GM23338 (cell line): ENCODE measurements around the gene ACOT11. TPM values are rescaled to one million over a fixed set of nuclear protein-coding genes. Genes with fewer than 3 reads are reported as not detected.
A peak's percentile ranks its signal among the peaks of the same experiment; 100 is the strongest.

ENCODE experiments used
- ATAC-seq: fragments of 200-7000 bp; cut with Tn5 transposase; 3 replicates; pipeline ENCODE4 v1.9.1; 2020
- DNase-seq: peaks from one replicate; pipeline ENCODE4 v3.0.0-alpha.2; 2015; ENCODE audit warnings: low spot score
- H2AFZ ChIP-seq: fragments of 200-600 bp; sonication (generic); 2 replicates; pipeline ENCODE4 v1.8.0; 2016; ENCODE audit warnings: antibody characterized with exemption, mild to moderate bottlenecking, moderate library complexity
- H3F3A ChIP-seq: fragments of 200-600 bp; sonication (generic); replicated peaks from 2 replicates; pipeline ENCODE4 v1.8.0; 2017; ENCODE audit warnings: antibody characterized with exemption, mixed run types, low read depth
- H3K27ac ChIP-seq: fragments of 200-600 bp; sonication (generic); 2 replicates; pipeline ENCODE4 v1.6.1; 2016; ENCODE audit warnings: low read depth
- H3K27me3 ChIP-seq: fragments of 200-600 bp; sonication (generic); 2 replicates; pipeline ENCODE4 v1.8.0; 2016; ENCODE audit warnings: mild to moderate bottlenecking, mixed run types, moderate library complexity; ENCODE audit not compliant: insufficient read depth
- H3K36me3 ChIP-seq: fragments of 200-600 bp; sonication (generic); 2 replicates; pipeline ENCODE4 v1.8.0; 2016; ENCODE audit warnings: mild to moderate bottlenecking; ENCODE audit not compliant: insufficient read depth
- H3K4me1 ChIP-seq: fragments of 200-600 bp; sonication (generic); 2 replicates; pipeline ENCODE4 v1.8.0; 2016; ENCODE audit warnings: mild to moderate bottlenecking, moderate library complexity; ENCODE audit not compliant: insufficient read depth
- H3K4me2 ChIP-seq: fragments of 200-600 bp; sonication (generic); 2 replicates; pipeline ENCODE4 v1.7.1; 2017; ENCODE audit warnings: mixed run types
- H3K4me3 ChIP-seq: fragments of 200-600 bp; sonication (generic); 2 replicates; pipeline ENCODE4 v1.6.1; 2016; ENCODE audit warnings: mixed run types
- H3K79me2 ChIP-seq: fragments of 200-600 bp; sonication (generic); replicated peaks from 2 replicates; pipeline ENCODE4 v1.8.0; 2017; ENCODE audit warnings: mild to moderate bottlenecking; ENCODE audit not compliant: insufficient read depth
- H3K9me2 ChIP-seq: fragments of 200-600 bp; sonication (generic); 2 replicates; pipeline ENCODE4 v1.8.0; 2017; ENCODE audit not compliant: insufficient read depth
- H4K20me1 ChIP-seq: fragments of 200-600 bp; sonication (generic); replicated peaks from 2 replicates; pipeline ENCODE4 v1.8.0; 2017; ENCODE audit warnings: mild to moderate bottlenecking; ENCODE audit not compliant: insufficient read depth
- H3K27ac Mint-ChIP-seq: 2 replicates; pipeline ENCODE4 v1.8.0; 2020; ENCODE audit warnings: inconsistent platforms, mild to moderate bottlenecking, moderate library complexity, mixed read lengths
- H3K27me3 Mint-ChIP-seq: 3 replicates; pipeline ENCODE4 v1.8.0; 2022; ENCODE audit warnings: low read depth, mild to moderate bottlenecking, moderate library complexity, mixed read lengths, inconsistent platforms; ENCODE audit not compliant: insufficient read depth, poor library complexity
- H3K36me3 Mint-ChIP-seq: 3 replicates; pipeline ENCODE4 v1.8.0; 2021; ENCODE audit warnings: low read depth, mild to moderate bottlenecking, inconsistent platforms, moderate library complexity, mixed read lengths
- H3K4me1 Mint-ChIP-seq: 3 replicates; pipeline ENCODE4 v1.8.0; 2020; ENCODE audit warnings: mild to moderate bottlenecking, inconsistent platforms, mixed read lengths
- H3K4me3 Mint-ChIP-seq: 3 replicates; pipeline ENCODE4 v1.8.0; 2021; ENCODE audit warnings: moderate library complexity, mild to moderate bottlenecking, inconsistent platforms, mixed read lengths
- H3K9me3 Mint-ChIP-seq: 3 replicates; pipeline ENCODE4 v1.8.0; 2020; ENCODE audit warnings: moderate library complexity, mild to moderate bottlenecking, inconsistent platforms, mixed read lengths
- REST ChIP-seq: IDR thresholded peaks from one replicate; pipeline ENCODE4 v1.6.1; 2018; ENCODE audit warnings: antibody characterized with exemption; ENCODE audit not compliant: unreplicated experiment
- ZNF331 ChIP-seq: fragments of 250-450 bp; sonication (Bioruptor Pico); IDR thresholded peaks from 2 replicates; pipeline ENCODE4 v1.5.0; 2020; ENCODE audit warnings: low read depth, mild to moderate bottlenecking, moderate library complexity
- ZNF462 ChIP-seq: fragments of 250-450 bp; sonication (Bioruptor Pico); IDR thresholded peaks from 2 replicates; pipeline ENCODE4 v1.5.0; 2020; ENCODE audit warnings: mild to moderate bottlenecking, moderate library complexity
- polyA plus RNA-seq: library from polyadenylated mRNA; unstranded; fragments of >200 nt; fragmentation: Nextera tagmentation; extraction: Ambion mirVana; gene quantifications from 2 replicates; pipeline ENCODE4 v1.2.1, GENCODE V29; 2016
- total RNA-seq: library from RNA; depleted of rRNA; stranded (reverse); fragments of >200 nt; shearing (Covaris generic); gene quantifications from 2 replicates; pipeline ENCODE4 v1.2.3, GENCODE V29; 2014

Gene ACOT11
- total and polyA plus RNA-seq, 2 experiments from 2014 or later: 1.6 to 2.7 TPM

GRCh38 chr1:54579337-54579781 lies 31.3 kb downstream of the ACOT11 start:
- Histone ChIP-seq H3K4me1 (peaks cover 12% of the 10 kb centered on the region), H3K4me2 (no peak overlapping the region), H3K27me3 (no peaks in the 10 kb centered on the region), H4K20me1 (no peaks in the 10 kb centered on the region), H3F3A (no peaks in the 10 kb centered on the region), H3K4me3 (no peak overlapping the region), H3K27ac (no peak overlapping the region), H2AFZ (no peak overlapping the region), H3K36me3 (no peaks in the 10 kb centered on the region), H3K9me2 (no peaks in the 10 kb centered on the region), H3K79me2 (no peaks in the 10 kb centered on the region)
- no peaks in the 10 kb centered on the region for H3K9me3 Mint-ChIP-seq
- peaks cover 60% of the 10 kb centered on the region for H3K4me1 Mint-ChIP-seq
- no peaks in the 10 kb centered on the region; the same call in 2 of the 3 replicates for H3K36me3 Mint-ChIP-seq
- ATAC-seq: peak; percentile 58
- H3K27me3 Mint-ChIP-seq: peaks cover 24% of the 10 kb centered on the region
- peak overlapping the region; percentile 83 for H3K27ac Mint-ChIP-seq
- TF ChIP-seq REST: no peak
- no peak for TF ChIP-seq ZNF462 (CRISPR knock-in tag)
- no peak for TF ChIP-seq ZNF331 (CRISPR knock-in tag)
- no peak overlapping the region for H3K4me3 Mint-ChIP-seq
- DNase-seq: peak; percentile 51
